ENCODE data around the gene SCP2D1.

GRCh38 chr20:18773566-18773965 lies 40.0 kb upstream of the SCP2D1 start:
- TF ChIP-seq CTCF (IDR thresholded peaks at IDR 0.05) (no peak), EP300 (IDR thresholded peaks at IDR 0.05) (no peak)
